Liver (tissue), 9 donors: ENCODE data around the gene NEK5. TPM values are rescaled to one million over a fixed set of nuclear protein-coding genes. Genes with fewer than 3 reads are reported as not detected.

Experiments
- DNase-seq: peaks from one replicate; pipeline ENCODE4 v3.0.0-alpha.2; 2017; ENCODE audit warnings: low spot score
- H3K27ac ChIP-seq, 2 donors: one replicate each; pipeline ENCODE4 v1.7.0; 2013; ENCODE audit warnings: inconsistent platforms in 2 of 2, low read length in 2 of 2, control low read depth in 1 of 2, low read depth in 1 of 2, mild to moderate bottlenecking in 1 of 2
- H3K27me3 ChIP-seq, 4 donors: one replicate each; pipeline versions ENCODE4 v1.6.1 to v1.7.0; 2013; ENCODE audit warnings: low read length in 3 of 4, inconsistent platforms in 1 of 4, mild to moderate bottlenecking in 1 of 4, moderate library complexity in 1 of 4; ENCODE audit not compliant: control insufficient read depth in 4 of 4, insufficient read depth in 4 of 4
- H3K36me3 ChIP-seq, 4 donors: one replicate each; pipeline versions ENCODE4 v1.6.1 to v1.7.0; 2013; ENCODE audit warnings: low read length in 3 of 4, mild to moderate bottlenecking in 3 of 4, low read depth in 1 of 4, moderate library complexity in 1 of 4; ENCODE audit not compliant: control insufficient read depth in 4 of 4, insufficient read depth in 3 of 4
- H3K4me1 ChIP-seq, 4 donors: one replicate each; pipeline versions ENCODE4 v1.6.1 to v1.7.0; 2013; ENCODE audit warnings: low read length in 3 of 4, mild to moderate bottlenecking in 3 of 4, moderate library complexity in 1 of 4; ENCODE audit not compliant: control insufficient read depth in 4 of 4, insufficient read depth in 4 of 4
- H3K4me3 ChIP-seq, 3 donors: one replicate each; pipeline versions ENCODE4 v1.6.1 to v1.7.0; 2013; ENCODE audit warnings: low read length in 3 of 3, control low read depth in 1 of 3, low read depth in 1 of 3, mild to moderate bottlenecking in 1 of 3
- H3K9ac ChIP-seq, 2 donors: one replicate each; pipeline ENCODE4 v1.7.0; 2013; ENCODE audit warnings: low read length in 2 of 2, mild to moderate bottlenecking in 2 of 2, moderate library complexity in 2 of 2, control low read depth in 1 of 2, low read depth in 1 of 2
- H3K9me3 ChIP-seq, 4 donors: one replicate each; pipeline versions ENCODE4 v1.6.1 to v1.7.0; 2013; ENCODE audit warnings: low read length in 3 of 4; ENCODE audit not compliant: control insufficient read depth in 4 of 4
- EGR1 ChIP-seq, 2 donors: IDR thresholded peaks; 2 replicates each; pipeline ENCODE4 v1.6.1; 2016 to 2018; ENCODE audit warnings: antibody characterized with exemption in 2 of 2, low read depth in 2 of 2
- FOXA1 ChIP-seq: IDR thresholded peaks from 2 replicates; pipeline ENCODE4 v1.6.1; 2016; ENCODE audit warnings: antibody characterized with exemption
- FOXA2 ChIP-seq: IDR thresholded peaks from 2 replicates; pipeline ENCODE4 v1.6.1; 2016; ENCODE audit warnings: antibody characterized with exemption
- GABPA ChIP-seq, 2 donors: IDR thresholded peaks in 1 of 2; conservative IDR thresholded peaks in 1 of 2; 2 replicates each; pipeline ENCODE4 v1.6.1; 2016; ENCODE audit warnings: antibody characterized with exemption in 2 of 2, mild to moderate bottlenecking in 1 of 2, moderate library complexity in 1 of 2
- HNF4A ChIP-seq, 2 donors: conservative IDR thresholded peaks; 2 replicates each; pipeline ENCODE4 v1.6.1; 2016; ENCODE audit warnings: antibody characterized with exemption in 2 of 2, mild to moderate bottlenecking in 2 of 2
- HNF4G ChIP-seq: IDR thresholded peaks from 2 replicates; pipeline ENCODE4 v1.6.1; 2016; ENCODE audit warnings: antibody characterized with exemption
- JUND ChIP-seq, 2 donors: IDR thresholded peaks; 2 replicates each; pipeline ENCODE4 v1.6.1; 2016; ENCODE audit warnings: antibody characterized with exemption in 2 of 2
- NR2F2 ChIP-seq: IDR thresholded peaks from 2 replicates; pipeline ENCODE4 v1.6.1; 2016; ENCODE audit warnings: antibody characterized with exemption
- RAD21 ChIP-seq, 2 donors: IDR thresholded peaks; 2 replicates each; pipeline ENCODE4 v1.6.1; 2016; ENCODE audit warnings: antibody characterized with exemption in 2 of 2, mild to moderate bottlenecking in 2 of 2
- RXRA ChIP-seq, 2 donors: IDR thresholded peaks; 2 replicates each; pipeline ENCODE4 v1.6.1; 2017 to 2018; ENCODE audit warnings: antibody characterized with exemption in 2 of 2, mild to moderate bottlenecking in 1 of 2
- SP1 ChIP-seq: IDR thresholded peaks from 2 replicates; pipeline ENCODE4 v1.6.1; 2018; ENCODE audit warnings: antibody characterized with exemption, mild to moderate bottlenecking
- TAF1 ChIP-seq: conservative IDR thresholded peaks from 2 replicates; pipeline ENCODE4 v1.6.1; 2016; ENCODE audit warnings: antibody characterized with exemption, mild to moderate bottlenecking
- YY1 ChIP-seq: IDR thresholded peaks from 2 replicates; pipeline ENCODE4 v1.6.1; 2016; ENCODE audit warnings: antibody characterized with exemption, mild to moderate bottlenecking
- WGBS: extraction: QIAGEN DNeasy Blood & Tissue Kit; methylation state at CpG from one replicate; pipeline ENCODE4 v1.1.7; 2013; 5-methylcytosine and 5-hydroxymethylcytosine counted together
- polyA plus RNA-seq, 2 donors: library from polyadenylated mRNA; stranded (reverse) in 1 of 2; unstranded in 1 of 2; fragments of 200-250 nt in 1 of 2; fragments of >200 nt in 1 of 2; fragmentation: Nextera tagmentation in 1 of 2; extraction: Ambion mirVana in 1 of 2; gene quantifications; one replicate each; pipeline versions ENCODE4 v1.2.1 to v1.2.3, GENCODE V29; 2013 to 2015
- total RNA-seq, 2 donors: library from RNA; depleted of rRNA; stranded (reverse); fragments of >200 nt; gene quantifications; one replicate each; pipeline ENCODE4 v1.2.3, GENCODE V29; 2014
- TF ChIP-seq, protein P1 (sequence below): IDR thresholded peaks from 2 replicates; pipeline ENCODE4 v1.6.1; 2016; ENCODE audit warnings: antibody characterized with exemption
- TF ChIP-seq, protein P2 (sequence below): IDR thresholded peaks from 2 replicates; pipeline ENCODE4 v1.6.1; 2016; ENCODE audit warnings: antibody characterized with exemption
- TF ChIP-seq, protein P3 (sequence below): IDR thresholded peaks from 2 replicates; pipeline ENCODE4 v1.6.1; 2016; ENCODE audit warnings: antibody characterized with exemption, mild to moderate bottlenecking
- TF ChIP-seq, protein P4 (sequence below): fragments of 150-350 bp; IDR thresholded peaks from 2 replicates; pipeline ENCODE4 v1.5.1; 2017; ENCODE audit warnings: improper control_type of control experiment, low read depth, low read length; ENCODE audit not compliant: missing input control
- TF ChIP-seq, protein P5 (sequence below): IDR thresholded peaks from 2 replicates; pipeline ENCODE4 v1.6.1; 2016; ENCODE audit warnings: antibody characterized with exemption
- donor health status: healthy.
- donor health status: healthy.
- donor health status: healthy.
- donor health status: healthy.
- donor health status: healthy.

NEK5 gene
- total and polyA plus RNA-seq, 4 donors: 0.08 to 0.63 (median 0.23) TPM; not detected in 1

DNA sequence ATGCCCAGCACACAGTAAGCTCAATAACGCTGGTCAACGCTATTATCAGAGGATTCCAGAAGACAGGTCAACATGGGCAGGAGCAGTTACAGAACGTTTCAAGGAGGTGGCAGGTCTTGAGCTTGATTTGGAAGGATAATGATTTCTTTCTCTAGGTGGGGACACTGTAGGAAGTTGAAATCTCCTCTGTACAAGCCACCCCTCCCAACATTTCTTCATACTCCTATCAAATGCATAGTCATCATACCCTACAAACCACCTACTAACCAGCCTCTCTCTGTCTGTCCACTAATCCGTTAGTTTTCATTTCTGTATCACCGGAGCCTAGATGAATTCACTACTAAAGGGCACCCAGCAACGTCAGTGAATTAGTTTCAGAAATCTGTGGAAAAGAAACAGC lies 118.9 kb downstream of the NEK5 start:
- TF ChIP-seq RAD21 (IDR thresholded peaks at IDR 0.05): no peak
- no peak for TF ChIP-seq SP1
- TF ChIP-seq HNF4A (conservative IDR thresholded peaks at IDR 0.05): no peak
- TF ChIP-seq, protein P1, sequence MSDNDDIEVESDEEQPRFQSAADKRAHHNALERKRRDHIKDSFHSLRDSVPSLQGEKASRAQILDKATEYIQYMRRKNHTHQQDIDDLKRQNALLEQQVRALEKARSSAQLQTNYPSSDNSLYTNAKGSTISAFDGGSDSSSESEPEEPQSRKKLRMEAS: no peak
- no peak for TF ChIP-seq YY1
- TF ChIP-seq, protein P2, sequence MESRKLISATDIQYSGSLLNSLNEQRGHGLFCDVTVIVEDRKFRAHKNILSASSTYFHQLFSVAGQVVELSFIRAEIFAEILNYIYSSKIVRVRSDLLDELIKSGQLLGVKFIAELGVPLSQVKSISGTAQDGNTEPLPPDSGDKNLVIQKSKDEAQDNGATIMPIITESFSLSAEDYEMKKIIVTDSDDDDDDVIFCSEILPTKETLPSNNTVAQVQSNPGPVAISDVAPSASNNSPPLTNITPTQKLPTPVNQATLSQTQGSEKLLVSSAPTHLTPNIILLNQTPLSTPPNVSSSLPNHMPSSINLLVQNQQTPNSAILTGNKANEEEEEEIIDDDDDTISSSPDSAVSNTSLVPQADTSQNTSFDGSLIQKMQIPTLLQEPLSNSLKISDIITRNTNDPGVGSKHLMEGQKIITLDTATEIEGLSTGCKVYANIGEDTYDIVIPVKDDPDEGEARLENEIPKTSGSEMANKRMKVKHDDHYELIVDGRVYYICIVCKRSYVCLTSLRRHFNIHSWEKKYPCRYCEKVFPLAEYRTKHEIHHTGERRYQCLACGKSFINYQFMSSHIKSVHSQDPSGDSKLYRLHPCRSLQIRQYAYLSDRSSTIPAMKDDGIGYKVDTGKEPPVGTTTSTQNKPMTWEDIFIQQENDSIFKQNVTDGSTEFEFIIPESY: no peak
- TF ChIP-seq FOXA2: no peak
- TF ChIP-seq, protein P3, sequence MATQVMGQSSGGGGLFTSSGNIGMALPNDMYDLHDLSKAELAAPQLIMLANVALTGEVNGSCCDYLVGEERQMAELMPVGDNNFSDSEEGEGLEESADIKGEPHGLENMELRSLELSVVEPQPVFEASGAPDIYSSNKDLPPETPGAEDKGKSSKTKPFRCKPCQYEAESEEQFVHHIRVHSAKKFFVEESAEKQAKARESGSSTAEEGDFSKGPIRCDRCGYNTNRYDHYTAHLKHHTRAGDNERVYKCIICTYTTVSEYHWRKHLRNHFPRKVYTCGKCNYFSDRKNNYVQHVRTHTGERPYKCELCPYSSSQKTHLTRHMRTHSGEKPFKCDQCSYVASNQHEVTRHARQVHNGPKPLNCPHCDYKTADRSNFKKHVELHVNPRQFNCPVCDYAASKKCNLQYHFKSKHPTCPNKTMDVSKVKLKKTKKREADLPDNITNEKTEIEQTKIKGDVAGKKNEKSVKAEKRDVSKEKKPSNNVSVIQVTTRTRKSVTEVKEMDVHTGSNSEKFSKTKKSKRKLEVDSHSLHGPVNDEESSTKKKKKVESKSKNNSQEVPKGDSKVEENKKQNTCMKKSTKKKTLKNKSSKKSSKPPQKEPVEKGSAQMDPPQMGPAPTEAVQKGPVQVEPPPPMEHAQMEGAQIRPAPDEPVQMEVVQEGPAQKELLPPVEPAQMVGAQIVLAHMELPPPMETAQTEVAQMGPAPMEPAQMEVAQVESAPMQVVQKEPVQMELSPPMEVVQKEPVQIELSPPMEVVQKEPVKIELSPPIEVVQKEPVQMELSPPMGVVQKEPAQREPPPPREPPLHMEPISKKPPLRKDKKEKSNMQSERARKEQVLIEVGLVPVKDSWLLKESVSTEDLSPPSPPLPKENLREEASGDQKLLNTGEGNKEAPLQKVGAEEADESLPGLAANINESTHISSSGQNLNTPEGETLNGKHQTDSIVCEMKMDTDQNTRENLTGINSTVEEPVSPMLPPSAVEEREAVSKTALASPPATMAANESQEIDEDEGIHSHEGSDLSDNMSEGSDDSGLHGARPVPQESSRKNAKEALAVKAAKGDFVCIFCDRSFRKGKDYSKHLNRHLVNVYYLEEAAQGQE: no peak
- no peak for TF ChIP-seq FOXA1
- TF ChIP-seq GABPA (IDR thresholded peaks at IDR 0.05 in 1 of 2, conservative IDR thresholded peaks at IDR 0.05 in 1 of 2): no peak
- TF ChIP-seq RXRA (IDR thresholded peaks at IDR 0.05): no peak
- TF ChIP-seq NR2F2: no peak
- no peak for TF ChIP-seq TAF1
- TF ChIP-seq, protein P4, sequence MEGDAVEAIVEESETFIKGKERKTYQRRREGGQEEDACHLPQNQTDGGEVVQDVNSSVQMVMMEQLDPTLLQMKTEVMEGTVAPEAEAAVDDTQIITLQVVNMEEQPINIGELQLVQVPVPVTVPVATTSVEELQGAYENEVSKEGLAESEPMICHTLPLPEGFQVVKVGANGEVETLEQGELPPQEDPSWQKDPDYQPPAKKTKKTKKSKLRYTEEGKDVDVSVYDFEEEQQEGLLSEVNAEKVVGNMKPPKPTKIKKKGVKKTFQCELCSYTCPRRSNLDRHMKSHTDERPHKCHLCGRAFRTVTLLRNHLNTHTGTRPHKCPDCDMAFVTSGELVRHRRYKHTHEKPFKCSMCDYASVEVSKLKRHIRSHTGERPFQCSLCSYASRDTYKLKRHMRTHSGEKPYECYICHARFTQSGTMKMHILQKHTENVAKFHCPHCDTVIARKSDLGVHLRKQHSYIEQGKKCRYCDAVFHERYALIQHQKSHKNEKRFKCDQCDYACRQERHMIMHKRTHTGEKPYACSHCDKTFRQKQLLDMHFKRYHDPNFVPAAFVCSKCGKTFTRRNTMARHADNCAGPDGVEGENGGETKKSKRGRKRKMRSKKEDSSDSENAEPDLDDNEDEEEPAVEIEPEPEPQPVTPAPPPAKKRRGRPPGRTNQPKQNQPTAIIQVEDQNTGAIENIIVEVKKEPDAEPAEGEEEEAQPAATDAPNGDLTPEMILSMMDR: no peak
- TF ChIP-seq EGR1 (IDR thresholded peaks at IDR 0.05; ENCODE audit: low read depth in 2 of 2): no peak
- TF ChIP-seq, protein P5, sequence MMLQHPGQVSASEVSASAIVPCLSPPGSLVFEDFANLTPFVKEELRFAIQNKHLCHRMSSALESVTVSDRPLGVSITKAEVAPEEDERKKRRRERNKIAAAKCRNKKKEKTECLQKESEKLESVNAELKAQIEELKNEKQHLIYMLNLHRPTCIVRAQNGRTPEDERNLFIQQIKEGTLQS: no peak
- TF ChIP-seq HNF4G: no peak
- no peak for TF ChIP-seq JUND (IDR thresholded peaks at IDR 0.05)
- no peak overlapping the region for H3K27ac ChIP-seq
- peak overlapping the region; percentile 1 to 84 (median 81) for H3K4me3 ChIP-seq
- H3K9me3 ChIP-seq: no peaks in the 10 kb centered on the region
- no peaks in the 10 kb centered on the region for H3K27me3 ChIP-seq
- peak overlapping the region in 1 of 2 donors; percentile 60 for H3K9ac ChIP-seq
- peaks cover 4 to 55% (median 41%) of the 10 kb centered on the region in 4 donors for H3K4me1 ChIP-seq
- no peaks in the 10 kb centered on the region for H3K36me3 ChIP-seq
- 40% methylated on average over 6 of the region's 6 CpGs for WGBS
- no peak for DNase-seq
